Measurements from ENCODE around the gene MTMR2.

Gene MTMR2

GRCh38 chr11:95888852-95889251, 35.1 kb downstream of the MTMR2 start:
- 100% methylated on average over 4 of the region's 4 CpGs for WGBS (ENCODE audit: insufficient coverage)
- ChIA-PET CTCF (no interaction called here), POLR2A (no interaction called here)
- H3K27ac ChIP-seq (ENCODE audit: insufficient read depth in 1 of 2, low read depth in 1 of 2, low read length in 2 of 2, poor library complexity in 1 of 2, severe bottlenecking in 2 of 2) = no peak overlapping the region
- no peaks in the 10 kb centered on the region for H3K27me3 ChIP-seq (replicated peaks in 2 of 5; ENCODE audit: control insufficient read depth in 4 of 5, insufficient read depth in 5 of 5, low read length in 4 of 5)
- H3K4me3 ChIP-seq (ENCODE audit: control insufficient read depth in 1 of 7, extremely low read depth in 1 of 7, insufficient read depth in 4 of 7, low read depth in 2 of 7, low read length in 6 of 7) = no peak overlapping the region
- no peaks in the 10 kb centered on the region for H3K9me3 ChIP-seq (ENCODE audit: control extremely low read depth in 1 of 5, control insufficient read depth in 4 of 5, insufficient read depth in 2 of 5, low read depth in 1 of 5, low read length in 4 of 5)
- H3K36me3 ChIP-seq (ENCODE audit: control insufficient read depth in 4 of 4, insufficient read depth in 4 of 4, low read length in 3 of 4) = peaks cover 4 to 11% (median 6%) of the 10 kb centered on the region in 4 experiments
- DNase-seq = no peak
- peaks cover 0 to 5% (median 0%) of the 10 kb centered on the region in 4 experiments for H3K4me1 ChIP-seq (ENCODE audit: control extremely low read depth in 1 of 4, control insufficient read depth in 4 of 4, insufficient read depth in 4 of 4, low read length in 3 of 4)

GRCh38 chr11:95888439-95888838, 35.5 kb downstream of the MTMR2 start:
- Histone ChIP-seq H3K27ac (ENCODE audit: insufficient read depth in 1 of 2, low read depth in 1 of 2, low read length in 2 of 2, poor library complexity in 1 of 2, severe bottlenecking in 2 of 2) (no peak overlapping the region), H3K9me3 (ENCODE audit: control extremely low read depth in 1 of 5, control insufficient read depth in 4 of 5, insufficient read depth in 2 of 5, low read depth in 1 of 5, low read length in 4 of 5) (no peaks in the 10 kb centered on the region), H3K4me3 (ENCODE audit: control insufficient read depth in 1 of 7, extremely low read depth in 1 of 7, insufficient read depth in 4 of 7, low read depth in 2 of 7, low read length in 6 of 7) (no peak overlapping the region), H3K27me3 (replicated peaks in 2 of 5; ENCODE audit: control insufficient read depth in 4 of 5, insufficient read depth in 5 of 5, low read length in 4 of 5) (no peaks in the 10 kb centered on the region), H3K4me1 (ENCODE audit: control extremely low read depth in 1 of 4, control insufficient read depth in 4 of 4, insufficient read depth in 4 of 4, low read length in 3 of 4) (peaks cover 0 to 5% (median 0%) of the 10 kb centered on the region in 4 experiments), H3K36me3 (ENCODE audit: control insufficient read depth in 4 of 4, insufficient read depth in 4 of 4, low read length in 3 of 4) (peaks cover 4 to 11% (median 6%) of the 10 kb centered on the region in 4 experiments)
- ChIA-PET POLR2A (no interaction called here), CTCF (no interaction called here)
- no peak for DNase-seq

- POLR2A ChIA-PET = no interaction called here
- DNase-seq = no peak
- no peak overlapping the region for H3K4me3 ChIP-seq (ENCODE audit: control insufficient read depth in 1 of 7, extremely low read depth in 1 of 7, insufficient read depth in 4 of 7, low read depth in 2 of 7, low read length in 6 of 7)
- CTCF ChIA-PET = no interaction called here
- no peaks in the 10 kb centered on the region for H3K4me1 ChIP-seq (ENCODE audit: control extremely low read depth in 1 of 4, control insufficient read depth in 4 of 4, insufficient read depth in 4 of 4, low read length in 3 of 4)
- H3K36me3 ChIP-seq (ENCODE audit: control insufficient read depth in 4 of 4, insufficient read depth in 4 of 4, low read length in 3 of 4) = peaks cover 4 to 11% (median 6%) of the 10 kb centered on the region in 4 experiments
- no peaks in the 10 kb centered on the region for H3K9me3 ChIP-seq (ENCODE audit: control extremely low read depth in 1 of 5, control insufficient read depth in 4 of 5, insufficient read depth in 2 of 5, low read depth in 1 of 5, low read length in 4 of 5)
- no peak overlapping the region for H3K27ac ChIP-seq (ENCODE audit: insufficient read depth in 1 of 2, low read depth in 1 of 2, low read length in 2 of 2, poor library complexity in 1 of 2, severe bottlenecking in 2 of 2)
- H3K27me3 ChIP-seq (replicated peaks in 2 of 5; ENCODE audit: control insufficient read depth in 4 of 5, insufficient read depth in 5 of 5, low read length in 4 of 5) = no peaks in the 10 kb centered on the region
- 100% methylated on average over 1 of the region's 1 CpG for WGBS (ENCODE audit: insufficient coverage)
These were observed 37.4 kb downstream of the MTMR2 start for GRCh38 chr11:95886462-95886861.

DNA sequence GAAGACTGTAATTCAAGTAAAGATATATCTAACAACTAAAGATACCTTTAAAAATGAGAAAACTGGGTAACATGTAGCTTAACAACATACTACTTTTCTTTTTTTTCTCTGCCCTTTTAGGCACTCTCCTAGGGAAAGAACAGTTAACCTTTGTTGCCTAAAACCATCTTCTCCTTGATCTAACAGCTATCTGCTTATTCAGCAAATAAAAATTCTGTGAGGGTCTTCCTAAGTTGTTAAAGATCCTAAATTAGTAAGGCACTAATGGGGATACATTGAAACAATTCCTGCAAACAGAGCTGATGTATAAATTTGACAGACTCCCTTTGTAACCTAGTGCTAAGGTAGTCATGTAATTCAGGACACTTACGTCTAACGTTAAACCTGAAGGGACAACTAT, 39.1 kb downstream of the MTMR2 start:
- Histone ChIP-seq H3K4me1 (ENCODE audit: control extremely low read depth in 1 of 4, control insufficient read depth in 4 of 4, insufficient read depth in 4 of 4, low read length in 3 of 4) (no peaks in the 10 kb centered on the region), H3K4me3 (ENCODE audit: control insufficient read depth in 1 of 7, extremely low read depth in 1 of 7, insufficient read depth in 4 of 7, low read depth in 2 of 7, low read length in 6 of 7) (no peak overlapping the region), H3K27me3 (replicated peaks in 2 of 5; ENCODE audit: control insufficient read depth in 4 of 5, insufficient read depth in 5 of 5, low read length in 4 of 5) (no peaks in the 10 kb centered on the region), H3K27ac (ENCODE audit: insufficient read depth in 1 of 2, low read depth in 1 of 2, low read length in 2 of 2, poor library complexity in 1 of 2, severe bottlenecking in 2 of 2) (no peak overlapping the region), H3K36me3 (ENCODE audit: control insufficient read depth in 4 of 4, insufficient read depth in 4 of 4, low read length in 3 of 4) (peaks cover 4 to 11% (median 9%) of the 10 kb centered on the region in 4 experiments), H3K9me3 (ENCODE audit: control extremely low read depth in 1 of 5, control insufficient read depth in 4 of 5, insufficient read depth in 2 of 5, low read depth in 1 of 5, low read length in 4 of 5) (no peaks in the 10 kb centered on the region)
- ChIA-PET POLR2A (no interaction called here), CTCF (interaction anchor here (0.6 kb wide), 1 partner anchor 786 kb away, joined by 3 read pairs; no protein-coding TSS in a partner anchor)
- DNase-seq = no peak
- WGBS (ENCODE audit: insufficient coverage) = 100% methylated on average over 2 of the region's 2 CpGs

DNA sequence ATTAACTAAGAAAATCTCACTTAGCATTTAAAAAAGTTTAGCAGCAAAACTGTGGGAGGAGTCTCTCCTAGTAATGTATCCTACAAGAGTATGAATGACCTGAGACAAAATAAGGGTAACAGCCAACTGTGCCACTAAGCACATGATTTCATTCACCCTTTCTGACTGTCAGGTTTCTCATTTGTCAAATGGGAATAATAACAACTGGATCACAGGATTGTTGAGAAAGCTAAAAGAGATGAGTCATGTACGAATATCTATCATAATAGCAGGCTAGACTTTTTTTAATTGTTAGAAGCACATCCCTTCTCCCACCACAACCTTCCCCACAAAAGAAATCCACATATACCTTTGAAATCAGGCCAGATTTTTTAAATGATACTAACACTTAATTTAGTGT, 39.5 kb downstream of the MTMR2 start:
- H3K36me3 ChIP-seq (ENCODE audit: control insufficient read depth in 4 of 4, insufficient read depth in 4 of 4, low read length in 3 of 4) = peaks cover 4 to 12% (median 9%) of the 10 kb centered on the region in 4 experiments
- DNase-seq = no peak
- POLR2A ChIA-PET = no interaction called here
- no peaks in the 10 kb centered on the region for H3K9me3 ChIP-seq (ENCODE audit: control extremely low read depth in 1 of 5, control insufficient read depth in 4 of 5, insufficient read depth in 2 of 5, low read depth in 1 of 5, low read length in 4 of 5)
- H3K27me3 ChIP-seq (replicated peaks in 2 of 5; ENCODE audit: control insufficient read depth in 4 of 5, insufficient read depth in 5 of 5, low read length in 4 of 5) = no peaks in the 10 kb centered on the region
- no CpG with 5 or more reads among the region's 1 CpG for WGBS (ENCODE audit: insufficient coverage)
- CTCF ChIA-PET = no interaction called here
- H3K27ac ChIP-seq (ENCODE audit: insufficient read depth in 1 of 2, low read depth in 1 of 2, low read length in 2 of 2, poor library complexity in 1 of 2, severe bottlenecking in 2 of 2) = no peak overlapping the region
- H3K4me3 ChIP-seq (ENCODE audit: control insufficient read depth in 1 of 7, extremely low read depth in 1 of 7, insufficient read depth in 4 of 7, low read depth in 2 of 7, low read length in 6 of 7) = no peak overlapping the region
- H3K4me1 ChIP-seq (ENCODE audit: control extremely low read depth in 1 of 4, control insufficient read depth in 4 of 4, insufficient read depth in 4 of 4, low read length in 3 of 4) = no peaks in the 10 kb centered on the region

- H3K27me3 ChIP-seq (replicated peaks in 2 of 5; ENCODE audit: control insufficient read depth in 4 of 5, insufficient read depth in 5 of 5, low read length in 4 of 5) = no peaks in the 10 kb centered on the region
- H3K27ac ChIP-seq (ENCODE audit: insufficient read depth in 1 of 2, low read depth in 1 of 2, low read length in 2 of 2, poor library complexity in 1 of 2, severe bottlenecking in 2 of 2) = no peak overlapping the region
- no CpG with 5 or more reads among the region's 1 CpG for WGBS (ENCODE audit: insufficient coverage)
- CTCF ChIA-PET = no interaction called here
- no peaks in the 10 kb centered on the region for H3K9me3 ChIP-seq (ENCODE audit: control extremely low read depth in 1 of 5, control insufficient read depth in 4 of 5, insufficient read depth in 2 of 5, low read depth in 1 of 5, low read length in 4 of 5)
- POLR2A ChIA-PET = no interaction called here
- no peaks in the 10 kb centered on the region for H3K4me1 ChIP-seq (ENCODE audit: control extremely low read depth in 1 of 4, control insufficient read depth in 4 of 4, insufficient read depth in 4 of 4, low read length in 3 of 4)
- peaks cover 4 to 21% (median 13%) of the 10 kb centered on the region in 4 experiments for H3K36me3 ChIP-seq (ENCODE audit: control insufficient read depth in 4 of 4, insufficient read depth in 4 of 4, low read length in 3 of 4)
- DNase-seq = no peak
- H3K4me3 ChIP-seq (ENCODE audit: control insufficient read depth in 1 of 7, extremely low read depth in 1 of 7, insufficient read depth in 4 of 7, low read depth in 2 of 7, low read length in 6 of 7) = no peak overlapping the region
These were observed 40.5 kb downstream of the MTMR2 start for GRCh38 chr11:95883381-95883780.

GRCh38 chr11:95877291-95877690, 46.6 kb downstream of the MTMR2 start:
- no peaks in the 10 kb centered on the region for H3K27me3 ChIP-seq (replicated peaks in 2 of 5; ENCODE audit: control insufficient read depth in 4 of 5, insufficient read depth in 5 of 5, low read length in 4 of 5)
- 83% methylated on average over 1 of the region's 2 CpGs for WGBS (ENCODE audit: insufficient coverage)
- no peak overlapping the region for H3K4me3 ChIP-seq (ENCODE audit: control insufficient read depth in 1 of 7, extremely low read depth in 1 of 7, insufficient read depth in 4 of 7, low read depth in 2 of 7, low read length in 6 of 7)
- H3K4me1 ChIP-seq (ENCODE audit: control extremely low read depth in 1 of 4, control insufficient read depth in 4 of 4, insufficient read depth in 4 of 4, low read length in 3 of 4) = no peaks in the 10 kb centered on the region
- no peak overlapping the region for H3K27ac ChIP-seq (ENCODE audit: insufficient read depth in 1 of 2, low read depth in 1 of 2, low read length in 2 of 2, poor library complexity in 1 of 2, severe bottlenecking in 2 of 2)
- H3K9me3 ChIP-seq (ENCODE audit: control extremely low read depth in 1 of 5, control insufficient read depth in 4 of 5, insufficient read depth in 2 of 5, low read depth in 1 of 5, low read length in 4 of 5) = peaks cover 0 to 4% (median 0%) of the 10 kb centered on the region in 5 experiments
- H3K36me3 ChIP-seq (ENCODE audit: control insufficient read depth in 4 of 4, insufficient read depth in 4 of 4, low read length in 3 of 4) = peaks cover 0 to 18% (median 7%) of the 10 kb centered on the region in 4 experiments
- DNase-seq = no peak
- ChIA-PET POLR2A (no interaction called here), CTCF (interaction anchor here (0.6 kb wide), 1 partner anchor 465 kb away, joined by 3 read pairs; no protein-coding TSS in a partner anchor)
